GM12878 (cell line): ENCODE measurements around the gene ADAP1. TPM values are rescaled to one million over a fixed set of nuclear protein-coding genes. Genes with fewer than 3 reads are reported as not detected.

Experiments
- ATF7 ChIP-seq: fragments of 450-650 bp; IDR thresholded peaks from 2 replicates; pipeline ENCODE4 v1.6.1; 2016; ENCODE audit warnings: low read depth, mild to moderate bottlenecking
- BCL11A ChIP-seq: IDR thresholded peaks from 2 replicates; pipeline ENCODE4 v1.6.1; 2011; ENCODE audit warnings: low read depth, low read length
- IKZF2 ChIP-seq, 2 experiments: fragments of 450-650 bp; IDR thresholded peaks; 2 replicates each; pipeline ENCODE4 v1.6.1; 2017; ENCODE audit warnings: mild to moderate bottlenecking in 2 of 2, moderate library complexity in 2 of 2
- MLLT1 ChIP-seq: fragments of 450-650 bp; IDR thresholded peaks from 2 replicates; pipeline ENCODE4 v1.6.1; 2016; ENCODE audit warnings: mild to moderate bottlenecking
- PAX8 ChIP-seq: fragments of 450-650 bp; IDR thresholded peaks from 2 replicates; pipeline ENCODE4 v1.6.1; 2017; ENCODE audit warnings: mild to moderate bottlenecking, moderate library complexity
- SIN3A ChIP-seq: IDR thresholded peaks from 2 replicates; pipeline ENCODE4 v1.6.1; 2012; ENCODE audit warnings: low read depth, low read length, improper control_type of control experiment
- SMAD1 ChIP-seq: fragments of 450-650 bp; IDR thresholded peaks from 2 replicates; pipeline ENCODE4 v1.6.1; 2018; ENCODE audit warnings: mild to moderate bottlenecking, low read depth; ENCODE audit not compliant: partially characterized antibody
- SMARCA5 ChIP-seq: fragments of 450-650 bp; IDR thresholded peaks from 2 replicates; pipeline ENCODE4 v1.6.1; 2017; ENCODE audit warnings: mild to moderate bottlenecking
- SREBF2 ChIP-seq: IDR thresholded peaks from 2 replicates; pipeline ENCODE4 v1.6.1; 2012; ENCODE audit warnings: mild to moderate bottlenecking, low read length
- ZBTB40 ChIP-seq: fragments of 450-650 bp; IDR thresholded peaks from 2 replicates; pipeline ENCODE4 v1.6.1; 2016; ENCODE audit warnings: mild to moderate bottlenecking, moderate library complexity, borderline replicate concordance
- polyA plus RNA-seq, 11 experiments: library from polyadenylated mRNA; depleted of rRNA in 4 of 11; unstranded in 6 of 11; stranded (reverse) in 5 of 11; fragments of >200 nt; fragmentation: Nextera tagmentation in 4 of 11; fragmentation: Illumina TruSeq in 1 of 11; extraction: Ambion mirVana in 4 of 11; extraction: Trizol in 1 of 11; gene quantifications; 1 replicate in 1 of 11; 2 replicates in 10 of 11; pipeline versions ENCODE4 v1.2.1 to v1.2.3, GENCODE V29; 2011 to 2016; ENCODE audit warnings: inconsistent platforms in 2 of 11, missing spikeins in 2 of 11, low read depth in 1 of 11
- total RNA-seq, 4 experiments: library from RNA; depleted of rRNA in 3 of 4; stranded (reverse); fragments of >200 nt in 3 of 4; fragmentation: Illumina TruSeq in 1 of 4; extraction: Trizol in 1 of 4; gene quantifications; 2 replicates each; pipeline versions ENCODE4 v1.2.1 to v1.2.3, GENCODE V29; 2013 to 2021
- TF ChIP-seq, protein P1 (sequence below): fragments of 450-650 bp; IDR thresholded peaks from 2 replicates; pipeline ENCODE4 v1.6.1; 2017; ENCODE audit warnings: mild to moderate bottlenecking
- TF ChIP-seq, protein P2 (sequence below): fragments of 450-650 bp; IDR thresholded peaks from 2 replicates; pipeline ENCODE4 v1.6.1; 2017; ENCODE audit warnings: mild to moderate bottlenecking, moderate library complexity
- TF ChIP-seq, protein P3 (sequence below): fragments of 450-650 bp; IDR thresholded peaks from 2 replicates; pipeline ENCODE4 v1.6.1; 2017; ENCODE audit warnings: mild to moderate bottlenecking, moderate library complexity

Gene ADAP1
- total and polyA plus RNA-seq, 10 of the 15 experiments (the other 5 are each of a cell fraction or from before 2014, with no cell fraction given): 0.22 to 44.2 (median 22.0) TPM; not detected in 1

DNA sequence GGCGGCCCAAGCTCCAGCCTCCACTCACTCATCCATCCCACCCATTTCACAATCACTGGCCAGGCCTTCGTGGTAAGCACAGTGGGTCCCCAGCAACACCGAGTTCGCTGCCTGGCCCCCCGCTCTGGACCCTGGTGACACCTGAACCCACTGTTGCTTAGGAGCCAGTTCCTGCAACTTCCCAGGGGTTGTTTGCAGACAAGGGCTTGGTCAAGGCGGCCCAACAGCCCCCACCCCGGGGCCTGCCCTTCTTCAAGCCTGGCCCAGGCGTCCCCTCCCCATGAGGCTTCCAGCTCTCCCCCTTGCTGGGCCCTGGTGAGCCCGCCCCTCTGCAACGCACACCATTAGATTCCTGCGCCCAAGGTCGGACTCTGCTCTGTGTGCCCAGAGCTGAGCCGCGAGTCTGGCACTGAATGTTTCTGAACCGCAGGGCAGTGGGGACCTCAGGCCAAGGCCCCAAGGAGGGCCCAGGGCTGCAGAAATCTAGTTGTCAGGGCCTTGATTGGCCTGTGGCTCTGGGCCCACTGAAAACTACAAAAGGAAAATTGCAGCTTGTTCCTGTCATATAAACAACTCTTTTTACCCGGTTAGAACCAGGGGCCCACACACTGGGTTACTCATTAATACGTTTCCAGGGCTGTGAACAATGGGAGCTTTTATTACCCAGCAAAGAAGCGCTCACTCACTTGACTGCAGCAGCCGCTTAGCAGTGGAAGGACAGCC, 23.0 kb upstream of the ADAP1 start (continued):
- TF ChIP-seq, protein P1, sequence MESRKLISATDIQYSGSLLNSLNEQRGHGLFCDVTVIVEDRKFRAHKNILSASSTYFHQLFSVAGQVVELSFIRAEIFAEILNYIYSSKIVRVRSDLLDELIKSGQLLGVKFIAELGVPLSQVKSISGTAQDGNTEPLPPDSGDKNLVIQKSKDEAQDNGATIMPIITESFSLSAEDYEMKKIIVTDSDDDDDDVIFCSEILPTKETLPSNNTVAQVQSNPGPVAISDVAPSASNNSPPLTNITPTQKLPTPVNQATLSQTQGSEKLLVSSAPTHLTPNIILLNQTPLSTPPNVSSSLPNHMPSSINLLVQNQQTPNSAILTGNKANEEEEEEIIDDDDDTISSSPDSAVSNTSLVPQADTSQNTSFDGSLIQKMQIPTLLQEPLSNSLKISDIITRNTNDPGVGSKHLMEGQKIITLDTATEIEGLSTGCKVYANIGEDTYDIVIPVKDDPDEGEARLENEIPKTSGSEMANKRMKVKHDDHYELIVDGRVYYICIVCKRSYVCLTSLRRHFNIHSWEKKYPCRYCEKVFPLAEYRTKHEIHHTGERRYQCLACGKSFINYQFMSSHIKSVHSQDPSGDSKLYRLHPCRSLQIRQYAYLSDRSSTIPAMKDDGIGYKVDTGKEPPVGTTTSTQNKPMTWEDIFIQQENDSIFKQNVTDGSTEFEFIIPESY: peak; percentile 18; the same call in 1 of the 2 replicates
- TF ChIP-seq MLLT1: peak; percentile 85
- no peak for TF ChIP-seq BCL11A
- peak; percentile 68; the same call in 1 of the 2 replicates for TF ChIP-seq SMARCA5
- TF ChIP-seq SMAD1: peak; percentile 45
- TF ChIP-seq, protein P2, sequence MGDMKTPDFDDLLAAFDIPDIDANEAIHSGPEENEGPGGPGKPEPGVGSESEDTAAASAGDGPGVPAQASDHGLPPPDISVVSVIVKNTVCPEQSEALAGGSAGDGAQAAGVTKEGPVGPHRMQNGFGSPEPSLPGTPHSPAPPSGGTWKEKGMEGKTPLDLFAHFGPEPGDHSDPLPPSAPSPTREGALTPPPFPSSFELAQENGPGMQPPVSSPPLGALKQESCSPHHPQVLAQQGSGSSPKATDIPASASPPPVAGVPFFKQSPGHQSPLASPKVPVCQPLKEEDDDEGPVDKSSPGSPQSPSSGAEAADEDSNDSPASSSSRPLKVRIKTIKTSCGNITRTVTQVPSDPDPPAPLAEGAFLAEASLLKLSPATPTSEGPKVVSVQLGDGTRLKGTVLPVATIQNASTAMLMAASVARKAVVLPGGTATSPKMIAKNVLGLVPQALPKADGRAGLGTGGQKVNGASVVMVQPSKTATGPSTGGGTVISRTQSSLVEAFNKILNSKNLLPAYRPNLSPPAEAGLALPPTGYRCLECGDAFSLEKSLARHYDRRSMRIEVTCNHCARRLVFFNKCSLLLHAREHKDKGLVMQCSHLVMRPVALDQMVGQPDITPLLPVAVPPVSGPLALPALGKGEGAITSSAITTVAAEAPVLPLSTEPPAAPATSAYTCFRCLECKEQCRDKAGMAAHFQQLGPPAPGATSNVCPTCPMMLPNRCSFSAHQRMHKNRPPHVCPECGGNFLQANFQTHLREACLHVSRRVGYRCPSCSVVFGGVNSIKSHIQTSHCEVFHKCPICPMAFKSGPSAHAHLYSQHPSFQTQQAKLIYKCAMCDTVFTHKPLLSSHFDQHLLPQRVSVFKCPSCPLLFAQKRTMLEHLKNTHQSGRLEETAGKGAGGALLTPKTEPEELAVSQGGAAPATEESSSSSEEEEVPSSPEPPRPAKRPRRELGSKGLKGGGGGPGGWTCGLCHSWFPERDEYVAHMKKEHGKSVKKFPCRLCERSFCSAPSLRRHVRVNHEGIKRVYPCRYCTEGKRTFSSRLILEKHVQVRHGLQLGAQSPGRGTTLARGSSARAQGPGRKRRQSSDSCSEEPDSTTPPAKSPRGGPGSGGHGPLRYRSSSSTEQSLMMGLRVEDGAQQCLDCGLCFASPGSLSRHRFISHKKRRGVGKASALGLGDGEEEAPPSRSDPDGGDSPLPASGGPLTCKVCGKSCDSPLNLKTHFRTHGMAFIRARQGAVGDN: peak; percentile 95
- TF ChIP-seq, protein P3, sequence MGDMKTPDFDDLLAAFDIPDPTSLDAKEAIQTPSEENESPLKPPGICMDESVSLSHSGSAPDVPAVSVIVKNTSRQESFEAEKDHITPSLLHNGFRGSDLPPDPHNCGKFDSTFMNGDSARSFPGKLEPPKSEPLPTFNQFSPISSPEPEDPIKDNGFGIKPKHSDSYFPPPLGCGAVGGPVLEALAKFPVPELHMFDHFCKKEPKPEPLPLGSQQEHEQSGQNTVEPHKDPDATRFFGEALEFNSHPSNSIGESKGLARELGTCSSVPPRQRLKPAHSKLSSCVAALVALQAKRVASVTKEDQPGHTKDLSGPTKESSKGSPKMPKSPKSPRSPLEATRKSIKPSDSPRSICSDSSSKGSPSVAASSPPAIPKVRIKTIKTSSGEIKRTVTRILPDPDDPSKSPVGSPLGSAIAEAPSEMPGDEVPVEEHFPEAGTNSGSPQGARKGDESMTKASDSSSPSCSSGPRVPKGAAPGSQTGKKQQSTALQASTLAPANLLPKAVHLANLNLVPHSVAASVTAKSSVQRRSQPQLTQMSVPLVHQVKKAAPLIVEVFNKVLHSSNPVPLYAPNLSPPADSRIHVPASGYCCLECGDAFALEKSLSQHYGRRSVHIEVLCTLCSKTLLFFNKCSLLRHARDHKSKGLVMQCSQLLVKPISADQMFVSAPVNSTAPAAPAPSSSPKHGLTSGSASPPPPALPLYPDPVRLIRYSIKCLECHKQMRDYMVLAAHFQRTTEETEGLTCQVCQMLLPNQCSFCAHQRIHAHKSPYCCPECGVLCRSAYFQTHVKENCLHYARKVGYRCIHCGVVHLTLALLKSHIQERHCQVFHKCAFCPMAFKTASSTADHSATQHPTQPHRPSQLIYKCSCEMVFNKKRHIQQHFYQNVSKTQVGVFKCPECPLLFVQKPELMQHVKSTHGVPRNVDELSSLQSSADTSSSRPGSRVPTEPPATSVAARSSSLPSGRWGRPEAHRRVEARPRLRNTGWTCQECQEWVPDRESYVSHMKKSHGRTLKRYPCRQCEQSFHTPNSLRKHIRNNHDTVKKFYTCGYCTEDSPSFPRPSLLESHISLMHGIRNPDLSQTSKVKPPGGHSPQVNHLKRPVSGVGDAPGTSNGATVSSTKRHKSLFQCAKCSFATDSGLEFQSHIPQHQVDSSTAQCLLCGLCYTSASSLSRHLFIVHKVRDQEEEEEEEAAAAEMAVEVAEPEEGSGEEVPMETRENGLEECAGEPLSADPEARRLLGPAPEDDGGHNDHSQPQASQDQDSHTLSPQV: peak; percentile 80; the same call in 1 of the 2 replicates
- peak; percentile 80 for TF ChIP-seq ATF7
- TF ChIP-seq ZBTB40: 0 out of 2 replicates have a peak, but pooled peaks have one; percentile 24
- TF ChIP-seq PAX8: no peak
- no peak for TF ChIP-seq SIN3A
- no peak for TF ChIP-seq SREBF2
- peak; percentile 48 to 68; a peak in 2 of 4 replicates for TF ChIP-seq IKZF2 (IDR thresholded peaks at IDR 0.05)
